H9 (cell line): Measurements from ENCODE around the gene KLKB1. TPM values are rescaled to one million over a fixed set of nuclear protein-coding genes. Genes with fewer than 3 reads are reported as not detected.
A peak's percentile ranks its signal among the peaks of the same experiment; 100 is the strongest.

Experiments
- DNase-seq: peaks from one replicate; pipeline ENCODE4 v3.0.0-alpha.2; 2017
- H2AFZ ChIP-seq: one replicate; pipeline ENCODE4 v1.6.1; 2013; ENCODE audit warnings: mild to moderate bottlenecking, low read length, control low read depth, moderate library complexity
- H2AK5ac ChIP-seq: 2 replicates; pipeline ENCODE4 v1.6.1; 2013; ENCODE audit warnings: low read length, control low read depth, mixed read lengths; ENCODE audit not compliant: insufficient read length
- H2BK120ac ChIP-seq: one replicate; pipeline ENCODE4 v1.6.1; 2013; ENCODE audit warnings: low read depth, mild to moderate bottlenecking, low read length, control low read depth, inconsistent platforms; ENCODE audit not compliant: poor library complexity, severe bottlenecking
- H2BK12ac ChIP-seq: 2 replicates; pipeline ENCODE4 v1.6.1; 2013; ENCODE audit warnings: low read length, control low read depth, mixed read lengths, low read depth; ENCODE audit not compliant: insufficient read length
- H2BK15ac ChIP-seq: 2 replicates; pipeline ENCODE4 v1.6.1; 2013; ENCODE audit warnings: low read depth, low read length, control low read depth
- H2BK20ac ChIP-seq: one replicate; pipeline ENCODE4 v1.6.1; 2013; ENCODE audit warnings: low read depth, mild to moderate bottlenecking, low read length, control low read depth, inconsistent platforms; ENCODE audit not compliant: poor library complexity, severe bottlenecking
- H2BK5ac ChIP-seq: 2 replicates; pipeline ENCODE4 v1.6.1; 2013; ENCODE audit warnings: low read length, control low read depth, mixed read lengths; ENCODE audit not compliant: insufficient read length
- H3K14ac ChIP-seq: 2 replicates; pipeline ENCODE4 v1.6.1; 2013; ENCODE audit warnings: low read length, control low read depth; ENCODE audit not compliant: insufficient read depth
- H3K18ac ChIP-seq: 2 replicates; pipeline ENCODE4 v1.6.1; 2013; ENCODE audit warnings: low read depth, mild to moderate bottlenecking, mixed read lengths, low read length, control low read depth; ENCODE audit not compliant: insufficient read length
- H3K23ac ChIP-seq: 2 replicates; pipeline ENCODE4 v1.6.1; 2013; ENCODE audit warnings: low read length, control low read depth, mixed read lengths, low read depth; ENCODE audit not compliant: insufficient read length
- H3K23me2 ChIP-seq: 2 replicates; pipeline ENCODE4 v1.6.1; 2013; ENCODE audit warnings: low read depth, mild to moderate bottlenecking, mixed read lengths, low read length, control low read depth; ENCODE audit not compliant: insufficient read length, poor library complexity, severe bottlenecking
- H3K27ac ChIP-seq: 2 replicates; pipeline ENCODE4 v1.5.1; 2013; ENCODE audit warnings: low read length, control low read depth, mixed read lengths, low read depth; ENCODE audit not compliant: insufficient read length
- H3K27me3 ChIP-seq: 2 replicates; pipeline ENCODE4 v1.6.1; 2013; ENCODE audit warnings: low read length, control low read depth, inconsistent platforms; ENCODE audit not compliant: insufficient read depth
- H3K4ac ChIP-seq: 2 replicates; pipeline ENCODE4 v1.6.1; 2013; ENCODE audit warnings: low read depth, mild to moderate bottlenecking, control low read depth, inconsistent platforms, low read length, moderate library complexity
- H3K4me1 ChIP-seq: 2 replicates; pipeline ENCODE4 v1.6.1; 2013; ENCODE audit warnings: low read length, control low read depth, inconsistent platforms; ENCODE audit not compliant: insufficient read depth
- H3K4me2 ChIP-seq: 2 replicates; pipeline ENCODE4 v1.6.1; 2013; ENCODE audit warnings: low read length, control low read depth, mixed read lengths; ENCODE audit not compliant: insufficient read length, insufficient read depth
- H3K56ac ChIP-seq: 2 replicates; pipeline ENCODE4 v1.6.1; 2013; ENCODE audit warnings: low read depth, mild to moderate bottlenecking, mixed read lengths, low read length, control low read depth; ENCODE audit not compliant: insufficient read length
- H3K79me1 ChIP-seq: 2 replicates; pipeline ENCODE4 v1.6.1; 2013; ENCODE audit warnings: low read depth, mild to moderate bottlenecking, moderate library complexity, low read length, control low read depth, inconsistent platforms; ENCODE audit not compliant: insufficient read depth, poor library complexity, severe bottlenecking
- H3K79me2 ChIP-seq: 2 replicates; pipeline ENCODE4 v1.6.1; 2013; ENCODE audit warnings: low read length, control low read depth, inconsistent platforms; ENCODE audit not compliant: insufficient read depth
- H3K9ac ChIP-seq: 2 replicates; pipeline ENCODE4 v1.6.1; 2013; ENCODE audit warnings: low read length, control low read depth, mixed read lengths; ENCODE audit not compliant: insufficient read length; ENCODE audit errors: extremely low read depth
- H3K9me3 ChIP-seq: one replicate; pipeline ENCODE4 v1.6.1; 2013; ENCODE audit warnings: low read depth, low read length, inconsistent platforms; ENCODE audit not compliant: control insufficient read depth
- H3T11ph ChIP-seq: one replicate; pipeline ENCODE4 v1.6.1; 2013; ENCODE audit warnings: mild to moderate bottlenecking, low read length, control low read depth, inconsistent platforms
- H4K20me1 ChIP-seq: one replicate; pipeline ENCODE4 v1.6.1; 2013; ENCODE audit not compliant: control insufficient read depth, insufficient read length, insufficient read depth
- H4K5ac ChIP-seq: 2 replicates; pipeline ENCODE4 v1.6.1; 2013; ENCODE audit warnings: low read depth, mild to moderate bottlenecking, mixed read lengths, low read length, control low read depth; ENCODE audit not compliant: insufficient read length
- H4K8ac ChIP-seq: replicated peaks from 2 replicates; pipeline ENCODE4 v1.6.1; 2013; ENCODE audit warnings: low read length, control low read depth, mixed read lengths, low read depth; ENCODE audit not compliant: insufficient read length
- H4K91ac ChIP-seq: 2 replicates; pipeline ENCODE4 v1.6.1; 2013; ENCODE audit warnings: low read depth, mild to moderate bottlenecking, moderate library complexity, mixed read lengths, low read length, control low read depth; ENCODE audit not compliant: insufficient read length
- H3K27ac Mint-ChIP-seq, 3 experiments: 2 replicates in 2 of 3; 3 replicates in 1 of 3; pipeline ENCODE4 v1.8.0; 2020 to 2021; ENCODE audit warnings: mixed read lengths in 3 of 3, mild to moderate bottlenecking in 1 of 3, moderate library complexity in 1 of 3
- H3K27me3 Mint-ChIP-seq: 2 replicates; pipeline ENCODE4 v1.8.0; 2021; ENCODE audit warnings: low read depth, mild to moderate bottlenecking, moderate library complexity, mixed read lengths
- H3K36me3 Mint-ChIP-seq, 3 experiments: 2 replicates in 2 of 3; 3 replicates in 1 of 3; pipeline ENCODE4 v1.8.0; 2020 to 2021; ENCODE audit warnings: low read depth in 3 of 3, mixed read lengths in 3 of 3; ENCODE audit not compliant: insufficient read depth in 1 of 3
- H3K4me1 Mint-ChIP-seq, 2 experiments: 2 replicates each; pipeline ENCODE4 v1.8.0; 2020; ENCODE audit warnings: mixed read lengths in 2 of 2
- H3K4me3 Mint-ChIP-seq, 2 experiments: 2 replicates in 1 of 2; 3 replicates in 1 of 2; pipeline ENCODE4 v1.8.0; 2020 to 2021; ENCODE audit warnings: mild to moderate bottlenecking in 2 of 2, mixed read lengths in 2 of 2, moderate library complexity in 1 of 2
- H3K9me3 Mint-ChIP-seq, 2 experiments: 2 replicates in 1 of 2; 3 replicates in 1 of 2; pipeline ENCODE4 v1.8.0; 2020; ENCODE audit warnings: mild to moderate bottlenecking in 2 of 2, mixed read lengths in 2 of 2, moderate library complexity in 1 of 2
- CTCF ChIP-seq: fragments of 200-600 bp; sonication (generic); conservative IDR thresholded peaks from 3 replicates; pipeline ENCODE4 v1.8.0; 2021; ENCODE audit warnings: antibody characterized with exemption, mild to moderate bottlenecking
- WGBS: extraction: QIAGEN DNeasy Blood & Tissue Kit; methylation state at CpG from one replicate; pipeline ENCODE4 v1.1.7; 2013; ENCODE audit warnings: missing lambda C conversion rate, low lambda C conversion rate, mixed read lengths; ENCODE audit not compliant: insufficient read length; ENCODE audit errors: extremely low coverage; 5-methylcytosine and 5-hydroxymethylcytosine counted together
- total RNA-seq: library from RNA; stranded (reverse); gene quantifications from 2 replicates; pipeline ENCODE4 v1.2.1, GENCODE V29; 2021

Gene KLKB1
- total RNA-seq, 1 experiment from 2014 or later, result 21.8 TPM

- H3K18ac ChIP-seq, result no peak overlapping the region
- no peak overlapping the region for H3T11ph ChIP-seq
- H3K9me3 ChIP-seq, result no peaks in the 10 kb centered on the region
- H3K27ac ChIP-seq, result no peak overlapping the region
- H2AK5ac ChIP-seq, result no peak overlapping the region
- WGBS, result no CpG with 5 or more reads among the region's 22 CpGs
- 0 out of 2 replicates have a peak, but pooled peaks cover 5% of the 10 kb centered on the region for H3K4me1 ChIP-seq
- no peak overlapping the region for H4K91ac ChIP-seq
- H3K9me3 Mint-ChIP-seq, result no peaks in the 10 kb centered on the region; a peak in 1 of 5 replicates
- H3K27ac Mint-ChIP-seq, result peak overlapping the region; percentile 35 to 88 (median 85); a peak in 6 of 7 replicates
- no peaks in the 10 kb centered on the region for H3K79me1 ChIP-seq
- no peak overlapping the region for H3K56ac ChIP-seq
- H3K4me3 Mint-ChIP-seq, result peak overlapping the region; percentile 79 to 93
- H2BK20ac ChIP-seq, result no peak overlapping the region
- no peak overlapping the region for H3K4ac ChIP-seq
- H2BK5ac ChIP-seq, result no peak overlapping the region
- H3K23ac ChIP-seq, result no peak overlapping the region
- H3K27me3 ChIP-seq, result no peaks in the 10 kb centered on the region
- no peak overlapping the region for H4K8ac ChIP-seq
- TF ChIP-seq CTCF, result no peak
- no peak overlapping the region for H2AFZ ChIP-seq
- H3K4me1 Mint-ChIP-seq, result peaks cover 30 to 31% of the 10 kb centered on the region in 2 experiments
- peak overlapping the region; percentile 43 for H3K4me2 ChIP-seq
- no peak overlapping the region for H2BK120ac ChIP-seq
- no peaks in the 10 kb centered on the region; the same call in 1 of the 2 replicates for H3K27me3 Mint-ChIP-seq
- H2BK15ac ChIP-seq, result no peak overlapping the region
- peaks cover 12% of the 10 kb centered on the region for H3K23me2 ChIP-seq
- H3K9ac ChIP-seq, result peak overlapping the region; percentile 48
- H3K36me3 Mint-ChIP-seq, result peaks cover 0 to 4% (median 4%) of the 10 kb centered on the region in 3 experiments; a peak in 4 of 7 replicates
- H2BK12ac ChIP-seq, result no peak overlapping the region
- no peaks in the 10 kb centered on the region for H3K79me2 ChIP-seq
- DNase-seq, result peak; percentile 59
- H4K20me1 ChIP-seq, result no peaks in the 10 kb centered on the region
- no peak overlapping the region for H4K5ac ChIP-seq
- H3K14ac ChIP-seq, result no peak overlapping the region
These were observed 35.2 kb upstream of the KLKB1 start for GRCh38 chr4:186192066-186192612.
